OCI-LY7 (cell line): ENCODE measurements around the gene MCHR1.

Source experiments
- CTCF ChIP-seq: fragments of 200-600 bp; sonication (generic); conservative IDR thresholded peaks from 2 replicates; pipeline ENCODE4 v1.5.1; 2014; ENCODE audit warnings: mild to moderate bottlenecking, antibody characterized with exemption, low read length, moderate library complexity, mixed read lengths
- EZH2phosphoT487 ChIP-seq: fragments of 200-600 bp; sonication (generic); IDR thresholded peaks from 2 replicates; pipeline ENCODE4 v1.6.1; 2018; ENCODE audit warnings: low read depth, borderline replicate concordance, mild to moderate bottlenecking, mixed run types, antibody characterized with exemption, low read length, moderate library complexity, mixed read lengths

GRCh38 chr22:40728731-40729189 is 49.5 kb downstream of the MCHR1 start:
- TF ChIP-seq CTCF (no peak), EZH2phosphoT487 (no peak)
